Fibroblast of villous mesenchyme (primary cell): ENCODE data around the gene AMIGO3. TPM values are rescaled to one million over a fixed set of nuclear protein-coding genes. Genes with fewer than 3 reads are reported as not detected.

Source experiments
- DNase-seq: peaks from one replicate; pipeline ENCODE4 v3.0.0-alpha.2; 2010; ENCODE audit warnings: low read depth
- H3K4me3 ChIP-seq: 2 replicates; pipeline ENCODE4 v1.5.1; 2011; ENCODE audit warnings: low read depth, mild to moderate bottlenecking, low read length
- CTCF ChIP-seq: IDR thresholded peaks from 2 replicates; pipeline ENCODE4 v1.5.1; 2012; ENCODE audit warnings: low read depth, mild to moderate bottlenecking, low read length; ENCODE audit not compliant: insufficient read depth
- total RNA-seq: library from RNA; depleted of rRNA; stranded (reverse); fragments of >200 nt; gene quantifications from 2 replicates; pipeline ENCODE4 v1.2.3, GENCODE V29; 2012

The AMIGO3 gene
- total RNA-seq, 1 donor = 0.43 TPM

- DNase-seq = no peak
- TF ChIP-seq CTCF = no peak
- H3K4me3 ChIP-seq = no peak overlapping the region
Measured at GRCh38 chr3:49716169-49716568, 3.3 kb downstream of the AMIGO3 start.

- no peak overlapping the region for H3K4me3 ChIP-seq
Measured at GRCh38 chr3:49715611-49716121, 3.8 kb downstream of the AMIGO3 start.

GRCh38 chr3:49714728-49715550 lies 4.5 kb downstream of the AMIGO3 start:
- TF ChIP-seq CTCF = no peak
- DNase-seq = no peak
- no peak overlapping the region for H3K4me3 ChIP-seq

More at GRCh38 chr3:49715611-49716121, 3.8 kb downstream of the AMIGO3 start:
- no peak for DNase-seq
- no peak for TF ChIP-seq CTCF

- no peak for DNase-seq
- H3K4me3 ChIP-seq = no peak overlapping the region
- TF ChIP-seq CTCF = no peak
Measured at GRCh38 chr3:49713336-49714105, 6.0 kb downstream of the AMIGO3 start.

GRCh38 chr3:49712631-49713317 lies 6.7 kb downstream of the AMIGO3 start:
- TF ChIP-seq CTCF = no peak
- DNase-seq = no peak
- H3K4me3 ChIP-seq = no peak overlapping the region

- no peak for DNase-seq
- TF ChIP-seq CTCF = no peak
- H3K4me3 ChIP-seq = no peak overlapping the region
Measured at GRCh38 chr3:49712166-49712565, 7.3 kb downstream of the AMIGO3 start.
